Activated CD4-positive, alpha-beta T cell treated with anti-CD3 and anti-CD28 coated beads, Interleukin-2, amount 50 U/mL, for 1 hour (primary cell): Measurements from ENCODE around the gene DOCK2.
"Not testable (repeated sequence)": the region's sequence is repeated elsewhere in the genome, so short reads cannot be mapped to it uniquely, and the experiment has no call there.

Experiments
- DNase-seq: peaks from one replicate; pipeline ENCODE4 v3.0.0-alpha.2; 2020

Gene DOCK2

DNA sequence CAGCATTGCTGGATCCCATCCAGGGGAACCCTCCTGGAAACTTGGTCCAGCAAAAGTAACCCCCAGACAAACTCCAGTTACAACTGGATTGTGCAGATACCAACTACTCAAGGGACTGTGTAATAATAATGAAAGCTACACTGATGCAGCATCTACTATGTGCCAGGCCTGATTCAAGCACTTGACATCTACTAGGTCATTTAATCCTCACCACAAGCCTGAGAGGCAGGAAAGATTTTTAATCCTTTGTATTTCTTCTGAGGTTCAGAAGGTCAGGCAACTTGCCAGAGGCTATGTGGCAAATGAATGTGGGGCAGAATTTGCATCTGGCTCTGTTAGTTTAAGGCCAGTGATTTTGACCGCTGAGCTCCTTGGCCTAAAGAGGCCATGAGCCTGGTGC lies 439.1 kb downstream of the DOCK2 start:
- no peak for DNase-seq

DNA sequence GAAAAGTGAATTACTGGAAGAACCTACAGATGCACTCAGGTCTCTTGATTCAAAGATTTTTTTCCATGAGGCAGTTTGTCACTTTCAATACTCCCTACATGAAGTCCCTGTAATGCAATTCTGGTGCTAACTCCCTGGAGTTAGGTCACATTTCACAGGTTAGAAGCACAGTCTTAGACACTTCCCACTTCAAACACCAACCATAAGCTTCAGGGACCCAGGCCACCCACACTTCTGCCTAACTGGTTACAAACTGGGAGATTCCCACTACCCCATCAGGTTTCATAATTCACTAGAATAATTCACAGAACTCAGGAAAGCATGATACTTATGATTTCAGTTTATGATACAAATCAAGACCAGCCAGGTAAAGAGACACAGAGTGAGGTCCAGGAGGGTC lies 439.7 kb downstream of the DOCK2 start:
- no peak for DNase-seq

DNA sequence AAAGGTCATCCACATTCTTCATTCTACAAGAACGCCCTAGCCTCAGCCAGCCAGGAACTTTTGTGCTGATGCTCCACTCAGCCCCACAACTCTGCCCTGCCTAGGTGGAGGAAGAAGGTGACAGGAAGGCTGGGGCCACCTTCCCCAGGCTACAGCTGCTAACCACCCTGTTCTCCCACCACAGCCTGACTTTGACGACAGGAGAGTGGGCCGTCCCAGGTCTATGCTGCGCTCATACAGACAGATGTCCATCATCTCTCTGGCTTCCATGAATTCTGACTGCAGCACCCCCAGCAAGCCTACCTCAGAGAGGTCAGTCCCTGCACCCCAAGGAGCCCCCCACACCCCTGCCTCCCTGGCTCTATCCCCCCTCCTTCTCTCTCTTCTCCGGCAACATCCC lies 440.5 kb downstream of the DOCK2 start:
- no peak for DNase-seq

DNA sequence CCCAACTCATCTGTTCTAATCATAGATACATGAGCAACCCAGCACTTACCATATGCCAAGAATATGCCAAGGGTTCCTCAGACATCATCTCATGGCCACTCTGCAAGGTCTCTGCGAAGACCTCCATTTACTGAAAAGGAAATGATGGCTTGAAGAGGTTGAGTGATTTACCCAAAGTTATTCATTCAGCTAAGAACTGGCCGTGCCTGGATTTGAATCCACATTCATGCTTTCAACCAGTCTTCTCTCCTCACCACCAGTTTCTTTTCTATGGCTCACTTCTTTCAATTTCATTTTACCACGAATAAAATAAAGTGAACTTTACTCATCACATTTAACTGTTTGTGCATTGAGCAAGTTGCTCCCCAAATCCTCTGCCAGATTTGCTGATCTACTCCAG lies 441.4 kb downstream of the DOCK2 start:
- no peak for DNase-seq

DNA sequence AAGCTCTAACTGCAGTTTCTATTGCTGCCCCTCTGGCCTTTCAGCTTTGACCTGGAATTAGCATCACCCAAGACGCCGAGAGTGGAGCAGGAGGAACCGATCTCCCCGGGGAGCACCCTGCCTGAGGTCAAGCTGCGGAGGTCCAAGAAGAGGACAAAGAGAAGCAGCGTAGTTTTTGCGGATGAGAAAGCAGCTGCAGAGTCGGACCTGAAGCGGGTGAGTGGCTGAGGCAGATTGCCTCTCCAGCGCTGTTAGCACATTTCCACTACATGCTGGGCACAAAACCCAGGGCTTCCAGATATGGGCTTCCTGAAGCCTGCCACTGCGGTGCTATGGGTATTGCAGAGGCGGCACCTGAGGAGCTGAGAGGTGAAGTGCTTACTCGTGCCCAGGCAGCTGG lies 441.9 kb downstream of the DOCK2 start:
- no peak for DNase-seq

DNA sequence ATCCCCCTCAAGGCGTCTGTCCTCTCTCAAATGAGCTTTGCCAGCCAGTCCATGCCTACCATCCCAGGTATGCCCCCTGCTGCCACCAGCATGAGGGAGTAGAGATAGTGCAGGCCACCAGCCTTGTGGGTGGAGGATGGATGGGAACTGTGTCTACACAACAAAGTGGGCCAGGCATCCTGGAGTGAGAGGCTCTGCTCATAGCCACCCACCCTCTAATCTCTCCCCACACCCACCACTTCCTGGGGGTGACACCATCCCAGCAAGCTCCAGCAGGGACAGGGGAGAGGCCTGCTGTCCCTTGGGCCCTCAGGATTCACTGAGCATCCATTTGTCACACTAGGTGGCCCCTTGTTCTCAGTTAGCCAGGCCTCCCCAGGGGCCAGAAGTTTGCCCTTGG lies 443.1 kb downstream of the DOCK2 start:
- no peak for DNase-seq

DNA sequence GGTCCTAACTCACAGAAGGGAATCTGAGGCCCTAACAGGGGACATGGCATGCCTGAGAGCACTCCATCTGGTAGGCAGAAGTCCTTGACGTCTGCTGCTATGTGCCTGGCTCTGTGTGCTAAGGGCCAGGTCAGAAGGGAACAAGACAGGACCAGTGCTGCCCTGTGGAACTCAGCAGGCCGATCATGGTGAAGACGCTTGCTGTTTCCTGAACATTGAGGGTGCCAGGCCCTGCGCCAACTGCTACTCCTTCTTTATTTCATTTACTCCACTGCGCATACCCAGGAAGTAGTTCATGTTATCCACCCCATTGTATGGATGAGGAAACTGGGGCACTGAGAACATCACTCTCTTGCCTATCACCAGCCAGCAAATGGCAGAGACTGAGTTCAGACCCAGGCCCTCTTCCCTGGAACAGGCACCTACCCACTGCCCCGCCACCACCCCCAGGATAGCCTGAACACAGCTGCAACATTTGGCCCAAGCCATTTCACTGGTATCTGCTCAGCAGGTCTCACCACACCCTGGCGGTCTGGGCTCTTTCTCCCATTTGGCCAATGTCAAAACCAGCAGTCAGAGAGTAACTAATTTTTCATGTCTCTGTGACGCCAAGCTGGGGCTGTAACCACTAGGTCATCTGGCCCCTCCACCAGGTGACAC lies 443.8 kb downstream of the DOCK2 start:
- DNase-seq: no peak

- no peak for DNase-seq
These were observed 444.5 kb downstream of the DOCK2 start for GRCh38 chr5:170081616-170082015.

DNA sequence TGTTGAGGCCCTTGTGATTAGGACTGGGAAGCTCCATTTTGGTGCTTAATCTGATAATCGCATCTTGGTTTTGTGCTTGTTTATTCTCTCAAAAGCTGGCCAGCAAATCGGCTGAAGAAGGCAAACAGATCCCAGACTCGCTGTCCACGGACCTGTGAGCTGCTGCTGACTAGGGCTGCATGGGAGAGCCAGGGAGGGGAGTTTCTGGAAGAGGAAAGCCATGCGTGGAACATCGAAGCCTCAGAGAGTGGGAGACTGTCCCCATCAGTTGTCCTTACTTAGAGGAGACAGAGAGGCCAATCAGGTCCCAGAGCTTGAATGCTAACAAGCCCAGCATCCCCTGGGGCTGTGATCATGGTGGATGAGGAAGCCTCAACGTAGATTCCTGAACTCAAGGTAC lies 445.6 kb downstream of the DOCK2 start:
- DNase-seq: no peak

DNA sequence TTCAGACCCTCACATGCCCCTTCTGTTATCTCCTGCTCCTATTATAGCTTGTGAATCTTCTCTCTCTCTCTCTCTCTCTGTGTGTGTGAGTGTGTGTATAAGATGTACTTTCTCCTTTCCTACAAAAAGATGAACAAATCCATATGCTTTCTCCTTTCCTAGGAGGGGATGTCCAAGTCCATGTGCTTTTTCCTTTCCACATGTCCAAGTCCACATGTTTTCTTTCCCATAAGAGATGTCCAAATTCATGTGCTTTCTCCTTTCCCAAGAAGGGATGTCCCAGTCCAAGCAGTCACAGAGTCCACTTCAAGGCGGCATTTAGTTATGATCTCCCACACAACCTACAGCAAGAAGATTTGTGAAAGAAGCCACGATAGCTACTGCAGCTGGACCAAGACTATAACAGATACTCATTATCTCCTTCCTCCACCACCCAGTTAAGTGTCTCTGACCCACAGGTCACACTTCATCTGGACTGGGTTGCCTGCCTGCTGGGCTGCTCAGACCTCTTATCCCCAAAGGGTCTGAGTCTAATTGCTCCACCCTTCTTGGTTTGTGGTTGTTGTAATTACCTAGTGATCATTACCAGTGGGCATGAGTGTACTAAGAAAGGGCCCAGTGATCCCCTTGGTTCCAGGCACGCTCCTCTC lies 450.2 kb downstream of the DOCK2 start:
- no peak for DNase-seq

DNA sequence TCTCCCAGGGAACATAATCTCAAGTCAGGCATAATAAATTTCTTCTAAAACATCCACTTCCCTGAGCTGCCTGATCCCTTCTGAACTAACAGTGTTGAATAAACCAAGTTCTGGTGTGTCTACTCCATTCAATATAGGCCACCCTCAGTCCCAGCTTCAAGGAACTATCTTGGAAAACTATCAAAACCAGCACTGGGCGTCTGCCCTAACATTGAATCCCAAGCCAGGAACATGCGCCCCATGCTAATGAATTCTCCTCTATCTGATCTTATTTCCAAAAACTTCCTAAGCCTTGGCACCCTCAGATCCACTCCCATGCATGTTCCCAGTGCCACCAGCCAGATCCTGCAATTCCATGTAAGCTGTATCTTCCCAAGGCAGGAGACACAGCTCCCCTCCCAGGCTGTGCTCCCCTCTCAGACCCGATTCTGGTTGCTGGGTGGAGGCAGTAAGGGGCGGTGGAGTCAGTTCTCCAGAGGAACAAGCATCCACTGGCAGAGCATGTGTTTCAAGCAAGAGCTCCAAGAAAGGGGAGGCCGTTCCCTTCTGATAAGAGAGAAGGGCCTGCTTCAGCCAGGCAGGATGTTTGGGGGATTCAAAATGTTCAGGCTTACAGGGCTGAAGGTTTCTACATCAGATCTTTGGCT lies 455.5 kb downstream of the DOCK2 start:
- DNase-seq: no peak

- DNase-seq: not testable (repeated sequence)
These were observed 457.3 kb downstream of the DOCK2 start for GRCh38 chr5:170094329-170094728.

DNA sequence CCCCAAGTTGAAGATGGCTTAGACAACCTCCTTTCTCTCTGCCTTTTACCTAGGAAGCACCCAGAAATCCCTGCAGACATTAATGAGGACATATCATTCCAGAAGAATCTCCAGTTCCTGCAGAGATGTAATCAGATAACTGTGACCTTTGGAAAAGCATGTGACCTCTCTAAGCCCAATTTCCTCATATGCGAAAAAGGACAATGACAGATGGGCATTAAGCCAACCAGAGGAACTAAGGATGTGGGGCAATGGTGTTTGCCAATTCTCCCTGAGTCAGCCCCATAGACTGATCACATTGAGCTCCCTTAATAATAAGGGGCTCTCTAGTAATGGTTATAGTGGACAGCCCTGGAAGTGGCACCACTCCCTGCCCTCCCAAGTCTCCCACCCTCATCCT lies 458.6 kb downstream of the DOCK2 start:
- no peak for DNase-seq

GRCh38 chr5:170097934-170098333 lies 460.9 kb downstream of the DOCK2 start:
- no peak for DNase-seq

- peak; percentile 68 for DNase-seq
These were observed 463.2 kb downstream of the DOCK2 start for GRCh38 chr5:170100066-170100943.

- no peak for DNase-seq
These were observed 466.4 kb downstream of the DOCK2 start for GRCh38 chr5:170103447-170103846.

- no peak for DNase-seq
These were observed 467.2 kb downstream of the DOCK2 start for GRCh38 chr5:170104299-170104698.

GRCh38 chr5:170104710-170105109 lies 467.6 kb downstream of the DOCK2 start:
- DNase-seq: no peak

DNA sequence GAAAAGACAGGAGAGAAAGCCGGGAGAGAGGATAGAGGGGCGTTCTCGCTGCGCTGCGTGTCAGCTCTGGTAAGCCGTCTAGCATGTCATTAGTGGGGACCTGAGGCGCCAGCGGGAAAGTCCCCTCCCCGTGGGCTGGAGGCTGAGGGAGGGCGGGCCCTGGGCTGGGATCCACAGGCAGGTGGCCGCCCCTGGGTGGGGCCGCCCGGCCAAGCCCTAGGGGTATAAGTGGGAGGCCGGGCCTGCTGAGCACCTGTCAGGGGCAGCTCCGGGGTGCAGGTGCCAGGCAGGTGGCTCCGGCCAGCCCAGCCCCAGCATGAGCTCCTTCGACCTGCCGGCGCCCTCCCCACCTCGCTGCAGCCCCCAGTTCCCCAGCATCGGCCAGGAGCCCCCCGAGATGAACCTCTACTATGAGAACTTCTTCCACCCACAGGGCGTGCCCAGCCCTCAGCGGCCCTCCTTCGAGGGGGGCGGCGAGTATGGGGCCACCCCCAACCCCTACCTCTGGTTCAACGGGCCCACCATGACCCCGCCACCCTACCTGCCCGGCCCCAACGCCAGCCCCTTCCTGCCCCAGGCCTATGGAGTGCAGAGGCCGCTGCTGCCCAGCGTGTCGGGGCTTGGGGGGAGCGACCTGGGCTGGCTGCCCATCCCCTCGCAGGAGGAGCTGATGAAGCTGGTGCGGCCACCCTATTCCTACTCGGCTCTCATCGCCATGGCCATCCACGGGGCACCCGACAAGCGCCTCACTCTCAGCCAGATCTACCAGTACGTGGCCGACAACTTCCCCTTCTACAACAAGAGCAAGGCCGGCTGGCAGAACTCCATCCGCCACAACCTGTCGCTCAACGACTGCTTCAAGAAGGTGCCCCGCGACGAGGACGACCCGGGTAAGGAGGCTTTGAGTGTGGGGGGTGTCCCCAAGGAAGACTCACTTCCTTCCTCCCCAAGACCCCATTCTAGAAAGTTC lies 468.9 kb downstream of the DOCK2 start, which contains the start of gene FOXI1:
Gene FOXI1 (plus strand): TSS at position 256 of the 970 bp plus-strand sequence. CDS start 61 bp downstream, at position 317.
- DNase-seq: no peak

DNA sequence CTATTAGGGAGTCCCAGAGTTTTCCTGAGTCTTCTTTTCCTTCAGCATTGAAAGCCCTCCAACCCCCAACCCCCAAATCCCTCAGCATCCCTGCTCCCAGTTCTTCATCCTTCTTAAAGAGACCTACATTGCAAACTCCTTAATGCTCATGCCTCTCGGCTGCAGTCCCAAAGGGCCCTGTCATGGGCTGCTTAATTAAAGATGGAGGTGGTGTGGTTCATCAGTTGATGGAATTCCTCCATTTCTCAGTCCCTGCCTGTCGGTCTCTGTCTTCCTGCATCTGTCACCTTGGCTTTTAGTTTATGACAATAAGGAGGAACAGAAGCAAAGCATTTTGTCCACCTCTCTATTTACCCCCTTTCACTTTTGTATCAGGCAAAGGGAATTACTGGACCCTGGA lies 470.6 kb downstream of the DOCK2 start:
- no peak for DNase-seq

GRCh38 chr5:170108266-170108785 lies 471.3 kb downstream of the DOCK2 start:
- DNase-seq: no peak
